ENCODE measurements around the gene CLCN7. TPM values are rescaled to one million over a fixed set of nuclear protein-coding genes. Genes with fewer than 3 reads are reported as not detected.

Gene CLCN7
- total RNA-seq, 1 donor from 2014 or later: 11.5 TPM

- Mint-ChIP-seq H3K4me1 (peaks cover 7% of the 10 kb centered on the region), H3K9me3 (no peaks in the 10 kb centered on the region), H3K4me3 (no peak overlapping the region), H3K36me3 (no peaks in the 10 kb centered on the region), H3K27ac (no peak overlapping the region), H3K27me3 (ENCODE audit: insufficient read depth, low read depth) (peaks cover 4% of the 10 kb centered on the region)
- TF ChIP-seq EZH2 (IDR thresholded peaks at IDR 0.05) (no peak), EZH2phosphoT487 (IDR thresholded peaks at IDR 0.05) (no peak), CTCF (IDR thresholded peaks at IDR 0.05) (no peak)
- H3K9me3 ChIP-seq (ENCODE audit: low read depth): no peaks in the 10 kb centered on the region
- no peak overlapping the region for H3K27ac ChIP-seq
- H3K4me1 ChIP-seq: peaks cover 4% of the 10 kb centered on the region
- peaks cover 8% of the 10 kb centered on the region for H3F3A ChIP-seq (ENCODE audit: low read depth)
- peaks cover 16% of the 10 kb centered on the region for H3K27me3 ChIP-seq
- H3K4me3 ChIP-seq: no peak overlapping the region
- no peaks in the 10 kb centered on the region for H3K36me3 ChIP-seq
- H2AFZ ChIP-seq (replicated peaks): no peak overlapping the region
- no peak overlapping the region for H3K4me2 ChIP-seq
- no peaks in the 10 kb centered on the region for H4K20me1 ChIP-seq (ENCODE audit: low read depth)
- no peaks in the 10 kb centered on the region for H3K79me2 ChIP-seq (ENCODE audit: low read depth)
- peak overlapping the region; percentile 49 for H3K9ac ChIP-seq
- DNase-seq (ENCODE audit: low spot score): no peak
Measured at GRCh38 chr16:1488054-1488601, 13.3 kb upstream of the CLCN7 start.

GRCh38 chr16:1487395-1488053, 12.7 kb upstream of the CLCN7 start:
- Histone ChIP-seq H3K36me3 (no peaks in the 10 kb centered on the region), H4K20me1 (ENCODE audit: low read depth) (no peaks in the 10 kb centered on the region), H3K4me2 (no peak overlapping the region), H3K27me3 (peaks cover 21% of the 10 kb centered on the region), H3K27ac (no peak overlapping the region), H3F3A (ENCODE audit: low read depth) (peaks cover 3% of the 10 kb centered on the region), H3K4me3 (no peak overlapping the region), H3K9me3 (ENCODE audit: low read depth) (no peaks in the 10 kb centered on the region), H2AFZ (replicated peaks) (no peak overlapping the region), H3K9ac (no peak overlapping the region), H3K79me2 (ENCODE audit: low read depth) (no peaks in the 10 kb centered on the region), H3K4me1 (peaks cover under 1% of the 10 kb centered on the region)
- TF ChIP-seq EZH2 (IDR thresholded peaks at IDR 0.05): no peak
- Mint-ChIP-seq H3K4me1 (peaks cover 2% of the 10 kb centered on the region), H3K9me3 (no peaks in the 10 kb centered on the region), H3K36me3 (no peaks in the 10 kb centered on the region), H3K4me3 (no peak overlapping the region), H3K27ac (no peak overlapping the region), H3K27me3 (ENCODE audit: insufficient read depth, low read depth) (peaks cover 4% of the 10 kb centered on the region)
- no peak for DNase-seq (ENCODE audit: low spot score)

GRCh38 chr16:1486551-1487390, 11.9 kb upstream of the CLCN7 start:
- Mint-ChIP-seq H3K27me3 (ENCODE audit: insufficient read depth, low read depth) (peaks cover 4% of the 10 kb centered on the region), H3K9me3 (no peaks in the 10 kb centered on the region), H3K36me3 (no peaks in the 10 kb centered on the region), H3K27ac (no peak overlapping the region), H3K4me1 (no peaks in the 10 kb centered on the region), H3K4me3 (no peak overlapping the region)
- Histone ChIP-seq H3K4me2 (no peak overlapping the region), H3F3A (ENCODE audit: low read depth) (no peaks in the 10 kb centered on the region), H3K27ac (no peak overlapping the region), H3K9me3 (ENCODE audit: low read depth) (no peaks in the 10 kb centered on the region), H3K4me3 (no peak overlapping the region), H3K9ac (no peak overlapping the region), H3K36me3 (no peaks in the 10 kb centered on the region), H4K20me1 (ENCODE audit: low read depth) (no peaks in the 10 kb centered on the region), H3K4me1 (no peaks in the 10 kb centered on the region), H3K27me3 (peaks cover 29% of the 10 kb centered on the region), H3K79me2 (ENCODE audit: low read depth) (no peaks in the 10 kb centered on the region), H2AFZ (replicated peaks) (no peak overlapping the region)
- DNase-seq (ENCODE audit: low spot score): no peak
- no peak for TF ChIP-seq EZH2phosphoT487 (IDR thresholded peaks at IDR 0.05)
- TF ChIP-seq CTCF (IDR thresholded peaks at IDR 0.05): no peak
- no peak for TF ChIP-seq EZH2 (IDR thresholded peaks at IDR 0.05)

All from neural progenitor cell (in vitro differentiated cells).